Effector memory CD8-positive, alpha-beta T cell (primary cell): ENCODE data around the gene MAP4K4.

ENCODE experiments used
- ATAC-seq: fragments of 150-1000 bp; cut with Tn5 transposase; replicated peaks from 2 replicates; pipeline ENCODE4 v1.10.0; 2021; ENCODE audit warnings: mild to moderate bottlenecking, moderate library complexity
- DNase-seq, 3 experiments: peaks; one replicate each; pipeline ENCODE4 v3.0.0; 2021
- H3K27ac Mint-ChIP-seq, 2 donors: one replicate each; pipeline ENCODE4 v1.8.0; 2022; ENCODE audit warnings: mild to moderate bottlenecking in 2 of 2, mixed read lengths in 2 of 2, moderate library complexity in 2 of 2
- H3K27me3 Mint-ChIP-seq, 2 donors: one replicate each; pipeline ENCODE4 v1.8.0; 2022; ENCODE audit warnings: mixed read lengths in 2 of 2
- H3K36me3 Mint-ChIP-seq: one replicate; pipeline ENCODE4 v1.8.0; 2022; ENCODE audit warnings: mild to moderate bottlenecking, moderate library complexity, mixed read lengths; ENCODE audit not compliant: insufficient read depth
- H3K4me1 Mint-ChIP-seq, 2 donors: one replicate each; pipeline ENCODE4 v1.8.0; 2022; ENCODE audit warnings: low read depth in 2 of 2, mixed read lengths in 2 of 2
- H3K4me3 Mint-ChIP-seq, 2 donors: one replicate each; pipeline ENCODE4 v1.8.0; 2022; ENCODE audit warnings: mild to moderate bottlenecking in 2 of 2, mixed read lengths in 2 of 2, moderate library complexity in 2 of 2
- H3K9me3 Mint-ChIP-seq, 2 donors: one replicate each; pipeline ENCODE4 v1.8.0; 2022; ENCODE audit warnings: mixed read lengths in 2 of 2

MAP4K4 gene

GRCh38 chr2:101775636-101776035 is 78.1 kb downstream of the MAP4K4 start:
- H3K27ac Mint-ChIP-seq, result no peak overlapping the region
- no peak overlapping the region for H3K4me3 Mint-ChIP-seq
- H3K9me3 Mint-ChIP-seq, result no peaks in the 10 kb centered on the region
- no peak for ATAC-seq
- H3K4me1 Mint-ChIP-seq, result peaks cover 52 to 75% of the 10 kb centered on the region in 2 donors
- no peak for DNase-seq
- H3K36me3 Mint-ChIP-seq, result peaks cover 3% of the 10 kb centered on the region
- no peaks in the 10 kb centered on the region for H3K27me3 Mint-ChIP-seq

- Mint-ChIP-seq H3K27me3 (no peaks in the 10 kb centered on the region), H3K36me3 (peaks cover 3% of the 10 kb centered on the region), H3K27ac (no peak overlapping the region), H3K4me3 (no peak overlapping the region), H3K4me1 (peaks cover 52 to 73% of the 10 kb centered on the region in 2 donors), H3K9me3 (no peaks in the 10 kb centered on the region)
- no peak for DNase-seq
- no peak for ATAC-seq
These were observed 78.9 kb downstream of the MAP4K4 start for GRCh38 chr2:101776172-101777043.

GRCh38 chr2:101777337-101777736 is 79.8 kb downstream of the MAP4K4 start:
- Mint-ChIP-seq H3K27ac (no peak overlapping the region), H3K27me3 (no peaks in the 10 kb centered on the region), H3K36me3 (peaks cover 3% of the 10 kb centered on the region), H3K4me3 (peak overlapping the region in 1 of 2 donors; percentile 34), H3K4me1 (peaks cover 55 to 73% of the 10 kb centered on the region in 2 donors), H3K9me3 (no peaks in the 10 kb centered on the region)
- DNase-seq (no peak), ATAC-seq (no peak)

- peaks cover 3% of the 10 kb centered on the region for H3K36me3 Mint-ChIP-seq
- H3K27me3 Mint-ChIP-seq, result no peaks in the 10 kb centered on the region
- H3K9me3 Mint-ChIP-seq, result no peaks in the 10 kb centered on the region
- ATAC-seq (no peak), DNase-seq (no peak)
- no peak overlapping the region for H3K27ac Mint-ChIP-seq
- H3K4me3 Mint-ChIP-seq, result no peak overlapping the region
- H3K4me1 Mint-ChIP-seq, result peaks cover 56 to 76% of the 10 kb centered on the region in 2 donors
These were observed 80.6 kb downstream of the MAP4K4 start for GRCh38 chr2:101778102-101778501.

GRCh38 chr2:101779190-101779589 is 81.7 kb downstream of the MAP4K4 start:
- ATAC-seq (no peak), DNase-seq (no peak)
- peaks cover 59 to 73% of the 10 kb centered on the region in 2 donors for H3K4me1 Mint-ChIP-seq
- H3K27ac Mint-ChIP-seq, result peak overlapping the region; percentile 66 to 80
- no peaks in the 10 kb centered on the region for H3K27me3 Mint-ChIP-seq
- H3K36me3 Mint-ChIP-seq, result peaks cover 3% of the 10 kb centered on the region
- H3K4me3 Mint-ChIP-seq, result peak overlapping the region in 1 of 2 donors; percentile 11
- H3K9me3 Mint-ChIP-seq, result no peaks in the 10 kb centered on the region

GRCh38 chr2:101779656-101780055 is 82.1 kb downstream of the MAP4K4 start:
- Mint-ChIP-seq H3K36me3 (peaks cover 3% of the 10 kb centered on the region), H3K27ac (peak overlapping the region; percentile 66 to 80), H3K9me3 (no peaks in the 10 kb centered on the region), H3K27me3 (no peaks in the 10 kb centered on the region), H3K4me3 (peak overlapping the region in 1 of 2 donors; percentile 11), H3K4me1 (peaks cover 61 to 70% of the 10 kb centered on the region in 2 donors)
- DNase-seq, result no peak
- no peak for ATAC-seq

- Mint-ChIP-seq H3K27ac (peak overlapping the region in 1 of 2 donors; percentile 28), H3K4me1 (peaks cover 64 to 65% of the 10 kb centered on the region in 2 donors), H3K4me3 (peak overlapping the region in 1 of 2 donors; percentile 22), H3K9me3 (no peaks in the 10 kb centered on the region), H3K36me3 (peaks cover 3% of the 10 kb centered on the region), H3K27me3 (no peaks in the 10 kb centered on the region)
- DNase-seq (no peak), ATAC-seq (no peak)
These were observed 83.8 kb downstream of the MAP4K4 start for GRCh38 chr2:101781326-101781725.

GRCh38 chr2:101781791-101782426 is 84.4 kb downstream of the MAP4K4 start:
- H3K4me3 Mint-ChIP-seq, result peak overlapping the region in 1 of 2 donors; percentile 7
- ATAC-seq, result no peak
- no peaks in the 10 kb centered on the region for H3K27me3 Mint-ChIP-seq
- H3K4me1 Mint-ChIP-seq, result peaks cover 67 to 68% of the 10 kb centered on the region in 2 donors
- peaks cover 3% of the 10 kb centered on the region for H3K36me3 Mint-ChIP-seq
- no peaks in the 10 kb centered on the region for H3K9me3 Mint-ChIP-seq
- peak overlapping the region in 1 of 2 donors; percentile 28 for H3K27ac Mint-ChIP-seq
- no peak for DNase-seq

GRCh38 chr2:101782427-101782792 is 84.9 kb downstream of the MAP4K4 start:
- H3K9me3 Mint-ChIP-seq, result no peaks in the 10 kb centered on the region
- ATAC-seq, result no peak
- H3K36me3 Mint-ChIP-seq, result peaks cover 3% of the 10 kb centered on the region
- H3K27ac Mint-ChIP-seq, result peak overlapping the region in 1 of 2 donors; percentile 28
- no peaks in the 10 kb centered on the region for H3K27me3 Mint-ChIP-seq
- peak overlapping the region in 1 of 2 donors; percentile 7 for H3K4me3 Mint-ChIP-seq
- peaks cover 65 to 70% of the 10 kb centered on the region in 2 donors for H3K4me1 Mint-ChIP-seq
- no peak for DNase-seq

- ATAC-seq, result no peak
- Mint-ChIP-seq H3K4me1 (peaks cover 43 to 51% of the 10 kb centered on the region in 2 donors), H3K27ac (peak overlapping the region in 1 of 2 donors; percentile 38), H3K36me3 (peaks cover 5% of the 10 kb centered on the region), H3K27me3 (no peaks in the 10 kb centered on the region), H3K9me3 (no peaks in the 10 kb centered on the region), H3K4me3 (no peak overlapping the region)
- no peak for DNase-seq
These were observed 89.6 kb downstream of the MAP4K4 start for GRCh38 chr2:101787097-101787496.

GRCh38 chr2:101788565-101788964 is 91.1 kb downstream of the MAP4K4 start:
- Mint-ChIP-seq H3K27me3 (no peaks in the 10 kb centered on the region), H3K27ac (peak overlapping the region in 1 of 2 donors; percentile 62), H3K9me3 (no peaks in the 10 kb centered on the region), H3K4me1 (peaks cover 41 to 49% of the 10 kb centered on the region in 2 donors), H3K36me3 (peaks cover 8% of the 10 kb centered on the region), H3K4me3 (no peak overlapping the region)
- ATAC-seq (no peak), DNase-seq (no peak)

- no peak overlapping the region for H3K4me3 Mint-ChIP-seq
- ATAC-seq, result no peak
These were observed 91.8 kb downstream of the MAP4K4 start for GRCh38 chr2:101788995-101789970.

GRCh38 chr2:101790416-101790815 is 92.9 kb downstream of the MAP4K4 start:
- no peaks in the 10 kb centered on the region for H3K9me3 Mint-ChIP-seq
- ATAC-seq, result no peak
- DNase-seq, result no peak
- peaks cover 8% of the 10 kb centered on the region for H3K36me3 Mint-ChIP-seq
- no peaks in the 10 kb centered on the region for H3K27me3 Mint-ChIP-seq
- no peak overlapping the region for H3K27ac Mint-ChIP-seq
- H3K4me3 Mint-ChIP-seq, result no peak overlapping the region
- peaks cover 40 to 43% of the 10 kb centered on the region in 2 donors for H3K4me1 Mint-ChIP-seq

More at GRCh38 chr2:101788995-101789970, 91.8 kb downstream of the MAP4K4 start:
- H3K4me1 Mint-ChIP-seq, result peaks cover 42 to 47% of the 10 kb centered on the region in 2 donors
- peak overlapping the region; percentile 22 to 62 for H3K27ac Mint-ChIP-seq
- peaks cover 8% of the 10 kb centered on the region for H3K36me3 Mint-ChIP-seq
- DNase-seq, result no peak
- no peaks in the 10 kb centered on the region for H3K9me3 Mint-ChIP-seq
- H3K27me3 Mint-ChIP-seq, result no peaks in the 10 kb centered on the region
